Measurements from ENCODE around the gene ALDH3B2.
"Not testable (repeated sequence)": the region's sequence is repeated elsewhere in the genome, so short reads cannot be mapped to it uniquely, and the experiment has no call there.

ALDH3B2 gene

DNA sequence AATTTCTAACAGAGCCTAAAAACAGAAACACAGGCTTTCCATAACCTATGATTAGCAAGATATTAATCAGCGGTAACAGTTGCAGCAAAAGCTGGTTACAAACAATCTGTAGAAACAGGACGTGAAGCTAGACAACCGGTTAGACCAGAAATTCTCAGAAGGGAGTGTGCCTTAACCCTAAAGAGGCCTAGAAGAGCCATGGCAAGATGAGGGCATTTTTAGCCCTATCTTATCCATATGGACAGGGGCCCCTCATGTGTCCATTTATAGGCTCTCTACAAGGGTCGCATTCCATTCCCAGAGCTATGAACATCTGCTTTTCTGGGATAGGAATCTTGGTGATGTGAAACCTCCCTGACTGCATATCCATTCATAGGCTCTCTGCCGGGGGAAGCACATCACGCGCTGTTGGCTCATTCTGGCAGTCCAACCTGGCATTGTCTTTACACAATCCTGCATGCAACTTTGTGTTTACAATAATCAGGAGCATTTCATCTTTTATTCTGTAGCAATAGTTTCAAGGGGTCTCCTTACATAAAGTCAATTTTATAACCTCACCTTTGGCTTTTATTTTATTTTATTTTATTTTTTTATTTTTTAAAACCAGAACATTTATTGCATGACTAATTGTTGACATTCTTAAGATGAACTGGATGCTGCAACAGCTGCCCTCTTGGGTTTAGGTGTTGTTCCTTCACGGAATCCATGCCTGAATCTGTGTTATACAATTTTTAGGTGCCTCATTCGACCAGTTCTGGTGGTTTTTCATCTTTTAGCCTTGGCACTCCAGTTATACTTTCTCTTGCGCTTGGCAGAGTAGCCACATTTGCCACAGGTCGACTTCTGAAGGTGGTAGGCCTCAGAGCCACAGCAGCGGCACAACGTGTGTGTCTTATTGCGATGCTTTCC lies 8.0 kb upstream of the ALDH3B2 start:
- DNase-seq: not testable (repeated sequence)

DNA sequence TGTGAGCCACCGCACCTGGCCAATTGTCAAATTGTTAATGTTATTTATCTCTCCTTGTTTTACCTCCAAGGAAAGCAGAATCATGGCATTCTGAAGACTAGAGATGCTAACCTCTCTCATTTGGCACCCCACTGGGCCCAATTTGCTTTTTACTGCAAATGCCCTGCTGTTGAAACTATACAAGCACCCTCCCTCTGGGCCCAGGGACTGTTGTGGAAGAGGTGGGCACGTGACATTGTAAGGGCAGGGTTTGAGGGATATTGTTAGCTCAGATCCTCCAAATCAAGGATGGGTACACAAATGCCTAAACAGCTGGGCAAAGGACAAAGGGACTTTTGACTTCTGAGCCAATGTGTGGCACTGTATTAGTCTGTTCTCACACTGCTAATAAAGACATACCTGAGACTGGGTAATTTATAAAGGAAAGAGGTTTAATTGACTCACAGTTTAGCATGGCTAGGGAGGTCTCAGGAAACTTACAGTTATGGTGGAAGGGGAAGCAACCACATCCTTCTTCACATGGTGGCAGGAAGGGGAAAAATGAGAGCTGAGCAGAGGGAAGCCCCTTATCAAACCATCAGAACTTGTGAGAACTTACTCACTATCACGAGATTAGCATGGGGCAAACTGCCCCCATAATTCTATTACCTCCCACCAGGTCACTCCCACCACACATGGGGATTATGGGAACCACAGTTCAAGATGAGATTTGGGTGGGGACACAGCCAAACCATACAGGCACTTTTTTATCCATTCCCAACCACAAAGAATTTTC lies 6.5 kb upstream of the ALDH3B2 start:
- DNase-seq: no peak

DNA sequence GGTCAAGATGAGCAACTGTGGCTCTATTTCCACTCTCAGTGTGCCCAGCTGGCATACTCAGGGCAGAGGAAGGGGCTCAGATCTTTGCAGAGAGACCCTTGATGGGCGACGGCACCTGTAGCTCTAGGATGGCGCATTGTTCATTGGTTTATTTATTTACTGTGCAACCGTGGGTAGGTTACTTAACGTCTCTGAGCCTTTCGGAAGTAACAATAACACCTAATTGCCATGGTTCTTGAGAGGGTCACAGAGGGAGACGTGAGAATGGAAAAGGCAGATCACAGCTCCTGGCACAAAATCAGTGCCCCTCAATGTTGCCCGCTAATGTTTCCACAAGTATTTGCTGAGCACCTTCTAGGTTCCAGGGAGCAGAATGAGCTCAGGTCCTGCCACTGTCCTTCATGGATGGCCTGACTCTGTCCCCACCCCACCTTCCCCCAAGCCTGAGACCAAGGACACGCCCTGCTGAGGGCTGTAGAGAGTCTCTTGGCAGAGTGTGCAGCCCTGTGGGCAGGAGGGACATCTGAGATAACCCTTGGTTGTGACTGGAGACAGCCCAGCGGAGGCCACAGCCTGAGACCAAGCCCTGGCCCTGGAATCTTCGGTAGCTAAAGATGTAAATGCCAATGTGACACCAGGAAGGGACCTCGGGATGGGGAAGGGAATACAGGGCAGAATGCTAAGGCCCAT lies 780 bp upstream of the ALDH3B2 start:
- no peak for DNase-seq

DNA sequence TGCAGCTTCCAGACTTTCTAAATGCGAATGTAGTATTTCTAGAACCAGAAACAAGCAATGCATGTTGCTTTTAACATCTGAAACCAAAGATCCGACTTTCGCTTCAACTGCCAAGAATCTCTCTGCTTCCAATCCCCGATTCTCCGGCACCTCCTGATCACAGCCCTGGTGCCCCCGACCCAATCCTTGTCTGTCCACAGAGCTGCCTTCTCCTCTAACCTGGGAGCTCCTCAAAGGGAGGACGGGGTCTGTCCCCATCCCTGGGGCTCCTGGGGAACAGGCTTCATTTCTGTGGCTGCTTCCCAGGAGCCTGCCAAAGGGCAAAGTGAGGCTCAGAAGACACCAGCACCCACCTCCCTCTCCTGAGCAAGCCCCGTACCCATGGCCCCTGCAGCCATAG lies 521 bp downstream of the ALDH3B2 start:
- DNase-seq: no peak

DNA sequence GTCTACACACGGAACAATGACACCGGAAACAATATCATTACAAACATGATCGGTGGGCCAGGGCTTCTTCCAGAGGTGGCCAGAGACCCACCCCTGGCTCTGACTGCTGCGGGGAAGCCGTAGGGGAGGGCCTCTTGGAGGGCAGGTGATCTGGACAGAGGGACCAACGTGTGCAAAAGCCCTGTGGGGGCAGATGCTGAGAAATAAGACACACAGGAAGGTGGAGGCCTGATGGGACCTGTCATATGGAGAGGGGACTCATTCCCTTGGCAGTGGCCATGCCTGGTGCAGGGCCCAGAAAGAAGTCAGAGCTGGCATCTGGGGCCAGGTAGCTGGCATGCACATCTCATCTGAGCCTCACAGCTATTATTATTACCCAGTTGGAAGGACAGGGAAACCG lies 1.1 kb downstream of the ALDH3B2 start:
- no peak for DNase-seq

DNA sequence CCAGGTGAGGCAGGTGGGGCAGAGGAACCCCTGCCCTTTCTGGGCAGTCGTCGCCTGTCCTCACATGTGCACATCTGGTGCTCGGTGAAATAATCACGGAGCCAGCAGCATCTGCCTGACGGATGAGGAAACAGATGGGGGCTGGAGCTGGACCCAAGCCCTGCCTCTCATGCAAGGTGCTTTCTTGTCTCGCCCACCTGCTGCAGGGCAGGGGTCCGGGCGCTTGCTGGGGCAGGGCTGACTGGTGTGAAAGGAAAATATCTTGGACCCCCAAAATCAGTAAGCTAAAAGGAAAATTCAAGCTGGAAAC lies 3.3 kb downstream of the ALDH3B2 start:
- no peak for DNase-seq

DNA sequence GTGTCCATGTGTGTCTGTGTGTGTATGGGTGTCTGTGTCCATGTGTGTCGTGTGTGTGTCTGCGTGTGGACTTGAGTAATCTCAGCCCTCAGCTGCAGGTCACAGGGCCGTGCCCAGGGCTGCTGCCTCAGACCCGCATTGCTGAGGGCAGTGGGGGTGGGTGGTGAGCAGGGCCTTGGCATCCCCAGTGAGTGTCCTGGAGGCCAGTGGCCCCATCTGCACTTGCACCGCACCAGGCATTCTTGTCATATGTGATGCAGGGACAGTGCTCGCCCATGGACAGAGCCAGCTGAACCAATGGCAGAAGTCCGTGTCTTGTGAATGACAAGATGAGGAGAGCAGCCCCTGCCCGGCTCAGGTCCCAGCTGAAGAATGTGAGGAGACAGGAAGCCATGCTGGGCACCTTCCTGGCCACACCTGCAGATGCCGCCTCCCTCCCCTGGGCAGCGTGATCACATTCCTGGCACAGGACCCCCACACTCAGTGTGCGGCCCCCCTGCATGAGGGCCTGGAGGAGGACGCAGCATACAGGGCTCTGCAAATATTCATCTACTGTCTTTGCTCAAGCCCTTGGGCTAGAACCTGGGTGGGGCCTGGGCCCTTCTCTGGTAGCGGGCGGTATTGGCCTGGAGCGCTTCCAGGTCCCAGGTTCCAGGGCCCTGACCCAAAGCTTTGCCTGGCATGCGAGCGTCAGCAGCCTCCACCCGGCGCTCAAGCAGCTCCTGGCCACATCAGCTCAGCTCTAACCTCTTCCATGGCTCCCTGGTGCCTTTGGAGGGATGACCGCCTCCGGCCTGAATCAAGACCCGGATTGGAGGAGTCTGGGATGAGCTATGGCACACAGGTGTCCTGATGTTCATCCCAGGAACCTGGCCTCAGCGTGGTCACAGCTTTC lies 3.9 kb downstream of the ALDH3B2 start:
- no peak for DNase-seq

DNA sequence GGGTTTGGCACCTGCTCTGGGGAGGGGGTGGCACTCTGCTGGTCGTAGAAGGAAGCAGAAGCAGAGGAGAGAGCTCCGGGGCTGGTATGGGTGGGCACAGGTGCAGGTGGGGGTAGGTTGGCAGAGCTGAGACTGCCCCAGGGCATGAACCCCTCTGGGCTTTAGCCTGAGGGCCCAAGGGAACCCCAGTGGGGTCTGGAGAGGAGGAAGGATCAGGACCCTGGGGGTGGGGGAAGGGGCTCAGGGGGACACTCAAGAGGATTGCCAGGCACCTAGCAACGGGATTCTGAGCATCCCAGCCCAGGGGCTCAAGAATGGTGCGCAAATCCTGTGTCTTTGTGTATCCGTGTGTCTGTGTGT lies 6.3 kb downstream of the ALDH3B2 start:
- DNase-seq: no peak

DNA sequence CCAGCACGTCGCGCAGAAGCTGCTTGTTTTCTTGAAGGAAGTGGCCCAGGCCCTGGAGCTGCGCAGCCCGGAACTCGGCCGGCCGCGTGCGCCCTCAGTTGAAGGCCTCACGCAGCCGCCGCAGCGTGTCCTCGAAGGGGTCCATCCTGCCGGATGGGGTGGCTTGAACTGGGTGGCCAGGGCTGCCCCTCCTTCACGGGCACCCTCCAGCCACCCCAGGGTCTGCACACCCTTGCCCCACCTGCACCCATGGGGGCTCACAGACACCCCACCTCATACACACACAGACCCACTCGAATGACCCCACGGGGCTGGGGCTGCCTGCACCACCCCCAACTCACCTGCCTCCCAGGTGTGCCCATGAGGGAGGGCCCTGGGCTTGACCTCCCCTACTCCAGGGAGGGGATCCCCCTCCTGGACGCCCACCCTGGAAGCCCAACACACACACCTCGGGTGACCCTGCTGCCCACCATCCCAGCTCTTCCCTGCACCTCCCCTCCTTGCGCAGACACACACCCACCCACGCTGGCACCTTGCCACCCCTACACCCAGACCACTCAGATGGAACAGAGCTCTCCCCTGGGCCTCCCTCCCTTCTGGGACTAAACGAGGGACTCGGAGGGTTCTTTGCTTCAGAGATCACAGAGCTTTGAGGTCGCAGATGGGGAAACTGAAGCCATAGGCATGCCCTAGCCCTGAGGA lies 6.8 kb downstream of the ALDH3B2 start:
- no peak for DNase-seq

DNA sequence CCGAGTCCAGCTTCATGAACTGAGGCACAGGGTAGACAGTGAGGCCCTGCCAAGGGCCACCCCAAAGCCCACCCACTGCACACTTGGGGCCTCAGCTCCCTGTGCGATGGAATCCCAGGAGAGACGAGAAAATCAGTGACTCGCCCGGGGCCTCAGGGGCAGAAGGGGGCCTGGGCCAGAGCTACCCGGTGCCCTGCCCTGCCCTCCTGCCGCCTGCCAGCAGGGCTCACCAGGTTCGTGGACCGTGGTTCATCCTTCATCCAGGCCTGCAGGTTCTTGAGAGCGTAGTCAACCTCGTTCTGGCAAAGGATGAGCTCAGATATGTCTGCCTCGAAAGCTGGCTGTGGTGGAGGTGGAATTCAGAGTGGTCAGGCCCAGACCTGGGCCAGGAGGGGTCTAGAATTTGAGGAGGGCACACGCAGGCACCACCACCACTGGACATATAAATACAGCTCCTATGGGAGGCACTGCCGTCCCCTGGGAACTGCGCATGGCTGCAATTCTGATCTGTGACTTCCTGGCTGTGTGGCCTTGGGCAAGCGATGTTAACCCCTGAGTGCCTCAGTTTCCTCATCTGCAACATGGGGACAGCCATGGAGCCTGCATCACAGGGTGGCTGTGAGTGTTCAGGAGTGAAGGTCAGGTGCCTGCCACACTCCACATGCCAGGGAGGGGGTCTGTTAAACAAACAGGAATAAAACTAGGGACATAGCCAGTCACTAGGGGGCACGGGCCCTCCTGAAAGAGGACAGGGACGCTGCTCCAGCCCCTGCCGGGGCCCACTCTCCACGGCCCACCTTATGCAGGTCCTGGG lies 7.5 kb downstream of the ALDH3B2 start:
- no peak for DNase-seq

DNA sequence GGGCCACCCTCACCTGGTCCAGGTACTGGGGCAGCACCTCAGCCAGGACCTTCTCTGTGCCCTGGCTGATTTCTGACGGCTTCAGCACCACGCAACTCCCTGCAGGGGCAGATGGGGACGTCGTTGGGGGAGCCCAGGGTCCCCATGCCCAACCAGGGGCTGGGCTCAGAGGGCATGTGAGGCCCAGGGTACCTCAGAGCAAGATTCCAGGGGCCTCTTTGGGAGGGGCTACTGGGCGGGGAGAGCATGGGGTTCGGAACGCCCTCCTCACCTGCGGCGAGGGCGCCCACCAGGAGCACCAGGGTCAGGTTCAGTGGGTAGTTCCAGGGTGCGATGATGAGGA lies 8.1 kb downstream of the ALDH3B2 start:
- no peak for DNase-seq

DNA sequence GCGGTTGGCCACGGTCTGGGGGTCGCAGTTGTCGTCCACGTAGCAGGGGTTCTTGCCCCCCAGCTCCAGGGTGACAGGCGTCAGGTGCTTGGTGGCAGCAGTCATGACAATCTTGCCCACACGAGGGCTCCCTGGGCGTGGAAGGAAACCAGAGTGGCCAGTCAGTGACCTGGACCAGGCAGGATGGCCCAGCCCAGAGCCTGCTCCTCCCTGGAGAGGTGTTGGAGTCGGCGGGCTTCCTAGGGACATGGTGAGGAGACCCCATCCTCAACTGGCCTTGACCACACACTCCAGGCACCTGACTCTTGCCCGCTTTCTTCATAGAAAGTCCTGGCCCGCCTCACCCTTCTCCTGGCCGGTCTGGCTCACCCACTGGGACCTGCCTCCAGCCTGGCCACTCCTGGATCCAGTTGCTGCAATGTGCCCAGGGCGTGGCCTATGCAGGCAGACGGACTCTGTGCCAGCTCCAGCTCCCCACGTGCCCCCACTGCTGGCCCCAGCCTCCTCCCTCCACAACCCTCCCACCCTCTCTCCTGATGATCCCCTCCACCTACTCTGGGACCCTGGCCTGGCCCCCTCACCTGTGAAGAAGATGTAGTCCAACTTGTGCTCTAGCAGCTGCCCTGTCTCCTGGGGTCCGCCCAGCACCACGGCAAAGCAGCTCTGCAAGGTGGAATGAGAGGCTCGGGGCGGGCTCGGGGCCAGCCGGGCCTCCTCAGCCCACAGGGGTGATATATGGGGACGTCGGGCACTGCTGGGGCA lies 8.7 kb downstream of the ALDH3B2 start:
- DNase-seq: no peak

DNA sequence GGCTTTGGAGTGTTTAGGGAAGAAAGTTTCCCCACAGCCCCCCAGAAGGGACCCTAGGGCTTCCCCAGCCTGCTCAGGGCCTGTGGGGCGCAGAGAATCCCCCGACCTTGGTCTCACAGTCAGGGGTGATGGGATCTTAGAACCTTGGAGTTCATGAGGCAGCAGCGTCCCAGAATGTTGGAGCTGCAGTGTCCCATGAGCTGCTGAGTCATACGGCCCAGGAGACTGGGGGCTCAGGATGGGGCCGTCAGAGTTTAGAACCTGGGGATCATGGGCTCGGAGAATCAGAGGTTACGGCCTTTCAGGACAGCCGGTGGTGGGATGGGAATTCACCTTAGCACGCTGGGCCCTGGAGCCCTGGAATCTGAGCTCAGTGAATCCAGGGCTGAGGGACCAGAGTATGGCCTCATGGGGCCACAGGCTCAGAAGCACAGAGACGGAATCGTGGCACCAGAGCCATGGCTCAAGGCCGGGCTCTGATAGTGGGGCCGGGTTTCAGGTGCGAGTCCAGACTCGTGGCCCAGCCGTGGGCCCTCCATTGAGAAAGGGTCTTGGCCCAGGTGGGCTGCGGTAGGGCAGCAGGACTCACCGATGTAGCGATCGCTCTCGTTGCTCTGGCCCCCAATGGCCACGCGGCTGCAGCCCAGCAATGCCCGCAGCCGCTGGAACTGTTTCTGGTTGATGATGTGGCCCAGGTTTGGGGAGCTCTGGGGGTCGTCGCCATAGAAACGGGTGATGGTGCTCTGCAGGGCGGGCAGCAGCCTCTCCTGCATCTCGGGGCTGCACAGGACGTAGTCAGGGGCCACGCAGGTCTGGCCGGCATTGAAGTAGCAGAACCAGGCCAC lies 9.5 kb downstream of the ALDH3B2 start:
- DNase-seq: no peak

DNA sequence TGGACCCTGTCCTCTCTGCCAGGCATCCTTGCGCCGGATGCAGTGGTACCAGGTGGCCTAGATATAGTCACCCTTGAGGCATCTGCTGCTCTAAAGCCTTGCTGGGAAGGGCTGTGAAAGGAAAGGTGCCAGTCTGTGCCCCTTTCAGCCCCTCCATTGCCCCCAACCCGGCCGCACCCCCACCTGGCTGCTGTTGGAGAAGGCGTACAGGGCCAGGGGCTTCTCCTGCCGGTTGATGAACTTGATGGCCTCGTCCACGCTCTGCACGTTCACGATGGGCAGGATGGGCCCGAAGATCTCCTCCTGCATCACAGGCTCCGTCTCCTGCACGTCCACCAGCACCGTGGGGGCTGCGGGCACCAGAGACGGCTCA lies 10.2 kb downstream of the ALDH3B2 start:
- no peak for DNase-seq

DNA sequence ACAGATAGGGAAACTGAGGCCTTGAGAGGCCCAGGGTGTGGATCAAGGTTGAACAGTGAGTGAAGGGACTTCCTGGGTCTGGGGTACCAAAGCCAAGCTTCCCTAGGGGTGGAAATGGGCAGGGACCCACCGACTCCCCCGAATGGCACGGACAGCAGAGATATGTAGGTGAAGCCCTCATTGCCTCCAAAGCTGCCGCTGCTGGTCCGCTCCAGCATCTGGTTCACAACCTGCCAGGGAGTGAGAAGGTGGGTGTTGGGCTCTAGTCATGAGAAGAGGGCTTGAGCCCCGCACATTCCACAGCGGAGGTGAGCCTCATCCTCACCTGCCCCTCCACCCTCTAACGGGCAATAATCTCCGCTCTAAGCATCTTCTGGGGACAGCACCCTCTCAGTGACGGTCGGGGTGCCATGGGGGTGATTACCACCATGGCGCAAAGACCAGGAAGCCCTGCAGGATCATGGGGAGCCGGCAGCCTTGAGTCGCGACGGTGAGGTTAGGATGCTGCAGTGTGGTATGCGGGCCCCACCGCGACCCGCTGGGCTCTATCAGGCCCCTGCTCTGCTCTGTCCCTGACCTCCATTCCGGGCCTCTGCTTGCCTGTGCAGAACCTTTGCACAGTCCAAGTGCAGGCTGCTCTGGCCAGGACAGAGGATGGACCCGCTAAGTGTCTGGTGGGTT lies 10.8 kb downstream of the ALDH3B2 start:
- no peak for DNase-seq

DNA sequence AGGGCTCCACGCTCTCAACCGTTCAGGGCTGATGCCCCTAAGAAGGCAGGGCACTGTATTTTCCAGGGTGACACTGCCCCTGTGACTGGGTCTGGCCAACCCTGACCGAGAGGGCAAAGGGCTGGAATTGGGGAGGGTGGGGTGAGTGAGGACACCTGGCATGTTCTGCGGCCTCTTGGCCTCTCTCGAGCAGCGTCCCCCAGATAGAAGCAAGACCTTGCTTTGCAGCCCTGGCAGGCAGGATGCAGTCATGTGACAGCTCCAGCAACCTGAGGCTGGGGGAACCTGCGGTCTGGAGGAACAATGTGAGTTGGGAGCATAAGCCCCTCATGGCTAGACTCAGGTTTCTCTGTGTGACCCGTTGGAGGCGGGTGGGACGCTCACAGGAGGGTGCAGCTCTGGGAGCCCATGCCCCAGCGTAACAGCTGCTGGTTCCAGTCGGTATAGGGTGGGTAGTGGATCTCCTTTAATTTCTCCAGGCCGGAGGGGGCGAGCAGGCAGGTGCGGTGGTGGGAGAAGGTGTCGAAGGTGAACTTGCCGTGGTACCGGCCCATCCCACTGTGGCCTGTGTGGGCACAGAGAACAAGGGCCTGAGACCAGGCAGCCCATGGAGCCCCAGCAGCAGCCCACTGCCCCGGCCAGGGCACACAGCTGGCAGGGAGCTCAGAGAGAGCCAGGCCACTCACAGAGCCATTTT lies 11.4 kb downstream of the ALDH3B2 start:
- DNase-seq: no peak

DNA sequence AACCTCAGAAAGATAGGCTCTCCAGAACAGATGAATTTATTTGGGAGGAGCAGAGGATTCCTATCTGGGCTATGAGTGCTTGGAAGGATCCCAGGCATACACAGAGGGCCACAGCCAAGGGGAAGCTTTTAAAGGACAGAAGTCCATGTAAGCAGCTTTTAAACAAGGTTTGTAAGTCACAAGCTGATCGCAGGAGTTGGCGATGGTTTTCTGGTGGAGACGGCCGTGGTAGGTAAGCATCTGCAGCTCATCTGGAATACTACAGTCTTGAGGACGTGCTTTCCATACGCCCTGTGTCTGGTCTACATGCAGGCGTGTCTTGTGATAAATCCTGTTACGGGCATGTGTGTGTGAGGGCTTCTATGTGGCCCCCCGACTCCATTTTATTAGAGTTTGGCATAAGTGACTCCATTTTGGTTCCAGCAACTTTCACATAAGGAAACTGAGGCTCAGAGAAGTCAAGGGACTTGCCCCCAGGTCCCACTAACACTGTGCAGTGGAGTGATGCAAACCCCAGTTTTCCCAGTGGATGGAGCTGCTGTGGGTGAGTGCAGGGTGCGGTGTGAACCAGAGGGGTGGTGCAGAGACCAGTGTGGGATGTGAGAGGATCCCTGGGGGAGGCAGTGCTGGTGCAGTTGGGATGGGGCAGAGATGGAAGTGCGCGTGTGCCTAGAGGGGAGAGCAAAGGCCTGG lies 12.1 kb downstream of the ALDH3B2 start:
- DNase-seq: no peak

DNA sequence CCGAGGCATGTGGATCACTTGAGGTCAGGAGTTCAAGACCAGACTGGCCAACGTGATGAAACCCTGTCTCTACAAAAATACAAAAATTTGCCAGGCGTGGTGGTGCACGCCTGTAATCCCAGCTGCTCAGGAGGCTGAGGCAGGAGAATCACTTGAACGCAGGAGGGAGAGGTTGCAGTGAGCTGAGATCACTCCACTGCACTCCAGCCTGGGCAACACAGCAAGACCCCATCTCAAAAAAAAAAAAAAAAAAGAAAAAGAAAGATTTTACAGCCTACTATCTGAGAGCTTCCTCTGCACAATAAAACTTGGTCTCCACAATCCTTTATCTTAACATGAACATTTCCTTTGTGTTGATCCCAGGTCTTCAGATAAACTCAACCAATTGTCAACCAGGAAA lies 13.7 kb downstream of the ALDH3B2 start:
- DNase-seq: not testable (repeated sequence)

Measured in NCI-H748 treated with DMSO at 0.1 percent for 48 hours (cell line).